GM23338 (cell line): ENCODE data around the gene WWC1. TPM values are rescaled to one million over a fixed set of nuclear protein-coding genes. Genes with fewer than 3 reads are reported as not detected.

ENCODE experiments used
- ATAC-seq: fragments of 200-7000 bp; cut with Tn5 transposase; 3 replicates; pipeline ENCODE4 v1.9.1; 2020
- DNase-seq: peaks from one replicate; pipeline ENCODE4 v3.0.0-alpha.2; 2015; ENCODE audit warnings: low spot score
- H2AFZ ChIP-seq: fragments of 200-600 bp; sonication (generic); 2 replicates; pipeline ENCODE4 v1.8.0; 2016; ENCODE audit warnings: antibody characterized with exemption, mild to moderate bottlenecking, moderate library complexity
- H3F3A ChIP-seq: fragments of 200-600 bp; sonication (generic); replicated peaks from 2 replicates; pipeline ENCODE4 v1.8.0; 2017; ENCODE audit warnings: antibody characterized with exemption, mixed run types, low read depth
- H3K27ac ChIP-seq: fragments of 200-600 bp; sonication (generic); 2 replicates; pipeline ENCODE4 v1.6.1; 2016; ENCODE audit warnings: low read depth
- H3K27me3 ChIP-seq: fragments of 200-600 bp; sonication (generic); 2 replicates; pipeline ENCODE4 v1.8.0; 2016; ENCODE audit warnings: mild to moderate bottlenecking, mixed run types, moderate library complexity; ENCODE audit not compliant: insufficient read depth
- H3K36me3 ChIP-seq: fragments of 200-600 bp; sonication (generic); 2 replicates; pipeline ENCODE4 v1.8.0; 2016; ENCODE audit warnings: mild to moderate bottlenecking; ENCODE audit not compliant: insufficient read depth
- H3K4me1 ChIP-seq: fragments of 200-600 bp; sonication (generic); 2 replicates; pipeline ENCODE4 v1.8.0; 2016; ENCODE audit warnings: mild to moderate bottlenecking, moderate library complexity; ENCODE audit not compliant: insufficient read depth
- H3K4me2 ChIP-seq: fragments of 200-600 bp; sonication (generic); 2 replicates; pipeline ENCODE4 v1.7.1; 2017; ENCODE audit warnings: mixed run types
- H3K4me3 ChIP-seq: fragments of 200-600 bp; sonication (generic); 2 replicates; pipeline ENCODE4 v1.6.1; 2016; ENCODE audit warnings: mixed run types
- H3K79me2 ChIP-seq: fragments of 200-600 bp; sonication (generic); replicated peaks from 2 replicates; pipeline ENCODE4 v1.8.0; 2017; ENCODE audit warnings: mild to moderate bottlenecking; ENCODE audit not compliant: insufficient read depth
- H3K9me2 ChIP-seq: fragments of 200-600 bp; sonication (generic); 2 replicates; pipeline ENCODE4 v1.8.0; 2017; ENCODE audit not compliant: insufficient read depth
- H4K20me1 ChIP-seq: fragments of 200-600 bp; sonication (generic); replicated peaks from 2 replicates; pipeline ENCODE4 v1.8.0; 2017; ENCODE audit warnings: mild to moderate bottlenecking; ENCODE audit not compliant: insufficient read depth
- H3K27ac Mint-ChIP-seq: 2 replicates; pipeline ENCODE4 v1.8.0; 2020; ENCODE audit warnings: inconsistent platforms, mild to moderate bottlenecking, moderate library complexity, mixed read lengths
- H3K27me3 Mint-ChIP-seq: 3 replicates; pipeline ENCODE4 v1.8.0; 2022; ENCODE audit warnings: low read depth, mild to moderate bottlenecking, moderate library complexity, mixed read lengths, inconsistent platforms; ENCODE audit not compliant: insufficient read depth, poor library complexity
- H3K36me3 Mint-ChIP-seq: 3 replicates; pipeline ENCODE4 v1.8.0; 2021; ENCODE audit warnings: low read depth, mild to moderate bottlenecking, inconsistent platforms, moderate library complexity, mixed read lengths
- H3K4me1 Mint-ChIP-seq: 3 replicates; pipeline ENCODE4 v1.8.0; 2020; ENCODE audit warnings: mild to moderate bottlenecking, inconsistent platforms, mixed read lengths
- H3K4me3 Mint-ChIP-seq: 3 replicates; pipeline ENCODE4 v1.8.0; 2021; ENCODE audit warnings: moderate library complexity, mild to moderate bottlenecking, inconsistent platforms, mixed read lengths
- H3K9me3 Mint-ChIP-seq: 3 replicates; pipeline ENCODE4 v1.8.0; 2020; ENCODE audit warnings: moderate library complexity, mild to moderate bottlenecking, inconsistent platforms, mixed read lengths
- CREB1 ChIP-seq: fragments of 250-450 bp; sonication (Bioruptor Pico); IDR thresholded peaks from 2 replicates; pipeline ENCODE4 v1.5.0; 2020; ENCODE audit warnings: low read depth, mild to moderate bottlenecking, moderate library complexity
- EZH2 ChIP-seq: fragments of 200-600 bp; sonication (generic); IDR thresholded peaks from one replicate; pipeline ENCODE4 v1.8.0; 2017; ENCODE audit warnings: antibody characterized with exemption, mild to moderate bottlenecking, low read depth; ENCODE audit not compliant: unreplicated experiment
- EZH2phosphoT487 ChIP-seq: fragments of 200-600 bp; sonication (generic); IDR thresholded peaks from one replicate; pipeline ENCODE4 v1.8.1; 2018; ENCODE audit warnings: antibody characterized with exemption; ENCODE audit not compliant: unreplicated experiment
- NANOG ChIP-seq: IDR thresholded peaks from 2 replicates; pipeline ENCODE4 v1.6.1; 2016; ENCODE audit warnings: antibody characterized with exemption, borderline replicate concordance
- POLR2AphosphoS5 ChIP-seq: IDR thresholded peaks from 2 replicates; pipeline ENCODE4 v1.6.1; 2016; ENCODE audit warnings: antibody characterized with exemption, low read depth
- STAT1 ChIP-seq: IDR thresholded peaks from one replicate; pipeline ENCODE4 v1.6.1; 2016; ENCODE audit warnings: antibody characterized with exemption; ENCODE audit not compliant: unreplicated experiment
- polyA plus RNA-seq: library from polyadenylated mRNA; unstranded; fragments of >200 nt; fragmentation: Nextera tagmentation; extraction: Ambion mirVana; gene quantifications from 2 replicates; pipeline ENCODE4 v1.2.1, GENCODE V29; 2016
- total RNA-seq: library from RNA; depleted of rRNA; stranded (reverse); fragments of >200 nt; shearing (Covaris generic); gene quantifications from 2 replicates; pipeline ENCODE4 v1.2.3, GENCODE V29; 2014
- TF ChIP-seq, protein P1 (sequence below): fragments of 250-450 bp; sonication (Bioruptor Pico); IDR thresholded peaks from 2 replicates; pipeline ENCODE4 v1.5.0; 2020; ENCODE audit warnings: mild to moderate bottlenecking, moderate library complexity

The WWC1 gene
- total and polyA plus RNA-seq, 2 experiments from 2014 or later = 25.4 to 27.8 TPM

DNA sequence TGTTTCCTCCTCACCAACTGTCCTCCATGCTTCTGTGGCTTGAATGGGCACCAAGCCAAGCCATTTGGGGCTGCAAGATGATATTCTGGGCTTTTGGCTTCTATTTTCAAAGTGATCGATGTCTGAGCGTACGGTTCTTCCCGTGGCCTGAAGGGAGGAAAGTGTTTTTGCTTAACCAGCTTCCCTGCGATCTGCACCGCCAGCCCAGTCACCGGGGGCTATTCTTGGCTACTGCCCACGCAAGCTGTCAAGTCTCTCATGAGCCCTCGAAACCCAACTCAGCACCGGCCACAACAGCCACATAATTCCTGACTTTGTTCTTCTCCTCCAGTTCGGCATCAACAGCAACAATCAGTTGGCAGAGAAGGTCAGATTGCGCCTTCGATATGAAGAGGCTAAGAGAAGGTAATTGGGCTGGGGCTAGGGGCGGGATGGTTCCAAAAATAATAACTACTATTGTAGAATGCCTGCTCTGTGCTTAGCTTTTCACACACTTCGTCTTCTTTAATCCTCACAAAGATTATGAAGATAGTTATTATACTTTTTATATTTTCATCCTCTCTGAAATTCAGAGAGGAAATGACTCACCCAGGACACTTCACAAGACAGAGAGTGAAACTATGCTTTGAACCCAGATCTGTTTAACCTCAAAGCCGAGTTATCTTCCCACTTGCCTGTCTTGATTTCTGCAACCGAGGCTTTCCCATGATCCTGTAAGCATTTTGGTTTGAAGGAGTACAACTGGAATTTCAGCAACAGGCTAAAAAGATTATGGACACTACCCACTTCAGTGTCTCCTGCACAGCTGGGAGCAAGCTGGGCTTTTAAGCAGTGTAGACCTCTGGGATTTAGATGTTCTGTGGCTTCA lies 118.4 kb downstream of the WWC1 start (continued):
- TF ChIP-seq, protein P1, sequence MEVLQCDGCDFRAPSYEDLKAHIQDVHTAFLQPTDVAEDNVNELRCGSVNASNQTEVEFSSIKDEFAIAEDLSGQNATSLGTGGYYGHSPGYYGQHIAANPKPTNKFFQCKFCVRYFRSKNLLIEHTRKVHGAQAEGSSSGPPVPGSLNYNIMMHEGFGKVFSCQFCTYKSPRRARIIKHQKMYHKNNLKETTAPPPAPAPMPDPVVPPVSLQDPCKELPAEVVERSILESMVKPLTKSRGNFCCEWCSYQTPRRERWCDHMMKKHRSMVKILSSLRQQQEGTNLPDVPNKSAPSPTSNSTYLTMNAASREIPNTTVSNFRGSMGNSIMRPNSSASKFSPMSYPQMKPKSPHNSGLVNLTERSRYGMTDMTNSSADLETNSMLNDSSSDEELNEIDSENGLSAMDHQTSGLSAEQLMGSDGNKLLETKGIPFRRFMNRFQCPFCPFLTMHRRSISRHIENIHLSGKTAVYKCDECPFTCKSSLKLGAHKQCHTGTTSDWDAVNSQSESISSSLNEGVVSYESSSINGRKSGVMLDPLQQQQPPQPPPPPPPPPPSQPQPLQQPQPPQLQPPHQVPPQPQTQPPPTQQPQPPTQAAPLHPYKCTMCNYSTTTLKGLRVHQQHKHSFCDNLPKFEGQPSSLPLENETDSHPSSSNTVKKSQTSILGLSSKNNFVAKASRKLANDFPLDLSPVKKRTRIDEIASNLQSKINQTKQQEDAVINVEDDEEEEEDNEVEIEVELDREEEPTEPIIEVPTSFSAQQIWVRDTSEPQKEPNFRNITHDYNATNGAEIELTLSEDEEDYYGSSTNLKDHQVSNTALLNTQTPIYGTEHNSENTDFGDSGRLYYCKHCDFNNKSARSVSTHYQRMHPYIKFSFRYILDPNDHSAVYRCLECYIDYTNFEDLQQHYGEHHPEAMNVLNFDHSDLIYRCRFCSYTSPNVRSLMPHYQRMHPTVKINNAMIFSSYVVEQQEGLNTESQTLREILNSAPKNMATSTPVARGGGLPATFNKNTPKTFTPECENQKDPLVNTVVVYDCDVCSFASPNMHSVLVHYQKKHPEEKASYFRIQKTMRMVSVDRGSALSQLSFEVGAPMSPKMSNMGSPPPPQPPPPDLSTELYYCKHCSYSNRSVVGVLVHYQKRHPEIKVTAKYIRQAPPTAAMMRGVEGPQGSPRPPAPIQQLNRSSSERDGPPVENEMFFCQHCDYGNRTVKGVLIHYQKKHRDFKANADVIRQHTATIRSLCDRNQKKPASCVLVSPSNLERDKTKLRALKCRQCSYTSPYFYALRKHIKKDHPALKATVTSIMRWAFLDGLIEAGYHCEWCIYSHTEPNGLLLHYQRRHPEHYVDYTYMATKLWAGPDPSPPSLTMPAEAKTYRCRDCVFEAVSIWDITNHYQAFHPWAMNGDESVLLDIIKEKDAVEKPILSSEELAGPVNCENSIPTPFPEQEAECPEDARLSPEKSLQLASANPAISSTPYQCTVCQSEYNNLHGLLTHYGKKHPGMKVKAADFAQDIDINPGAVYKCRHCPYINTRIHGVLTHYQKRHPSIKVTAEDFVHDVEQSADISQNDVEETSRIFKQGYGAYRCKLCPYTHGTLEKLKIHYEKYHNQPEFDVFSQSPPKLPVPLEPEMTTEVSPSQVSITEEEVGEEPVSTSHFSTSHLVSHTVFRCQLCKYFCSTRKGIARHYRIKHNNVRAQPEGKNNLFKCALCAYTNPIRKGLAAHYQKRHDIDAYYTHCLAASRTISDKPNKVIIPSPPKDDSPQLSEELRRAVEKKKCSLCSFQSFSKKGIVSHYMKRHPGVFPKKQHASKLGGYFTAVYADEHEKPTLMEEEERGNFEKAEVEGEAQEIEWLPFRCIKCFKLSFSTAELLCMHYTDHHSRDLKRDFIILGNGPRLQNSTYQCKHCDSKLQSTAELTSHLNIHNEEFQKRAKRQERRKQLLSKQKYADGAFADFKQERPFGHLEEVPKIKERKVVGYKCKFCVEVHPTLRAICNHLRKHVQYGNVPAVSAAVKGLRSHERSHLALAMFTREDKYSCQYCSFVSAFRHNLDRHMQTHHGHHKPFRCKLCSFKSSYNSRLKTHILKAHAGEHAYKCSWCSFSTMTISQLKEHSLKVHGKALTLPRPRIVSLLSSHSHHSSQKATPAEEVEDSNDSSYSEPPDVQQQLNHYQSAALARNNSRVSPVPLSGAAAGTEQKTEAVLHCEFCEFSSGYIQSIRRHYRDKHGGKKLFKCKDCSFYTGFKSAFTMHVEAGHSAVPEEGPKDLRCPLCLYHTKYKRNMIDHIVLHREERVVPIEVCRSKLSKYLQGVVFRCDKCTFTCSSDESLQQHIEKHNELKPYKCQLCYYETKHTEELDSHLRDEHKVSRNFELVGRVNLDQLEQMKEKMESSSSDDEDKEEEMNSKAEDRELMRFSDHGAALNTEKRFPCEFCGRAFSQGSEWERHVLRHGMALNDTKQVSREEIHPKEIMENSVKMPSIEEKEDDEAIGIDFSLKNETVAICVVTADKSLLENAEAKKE (CRISPR knock-in tag) = no peak
- TF ChIP-seq CREB1 (CRISPR knock-in tag) (no peak), NANOG (no peak), EZH2phosphoT487 (no peak)

GRCh38 chr5:168411871-168412270 lies 120.4 kb downstream of the WWC1 start:
- no peaks in the 10 kb centered on the region for H3K4me1 Mint-ChIP-seq
- no peaks in the 10 kb centered on the region for H3K4me1 ChIP-seq
- ATAC-seq = no peak
- TF ChIP-seq POLR2AphosphoS5 = no peak
- TF ChIP-seq, protein P1 (CRISPR knock-in tag) = no peak
- no peak for TF ChIP-seq STAT1
- TF ChIP-seq EZH2 = no peak

More at GRCh38 chr5:168411871-168412270, 120.4 kb downstream of the WWC1 start:
- Histone ChIP-seq H3K4me2 (no peak overlapping the region), H3K9me2 (no peaks in the 10 kb centered on the region), H3F3A (no peaks in the 10 kb centered on the region), H3K27me3 (no peaks in the 10 kb centered on the region), H2AFZ (no peak overlapping the region), H3K27ac (no peak overlapping the region), H3K79me2 (no peaks in the 10 kb centered on the region; the same call in 1 of the 2 replicates), H4K20me1 (no peaks in the 10 kb centered on the region), H3K36me3 (peaks cover 6% of the 10 kb centered on the region; the same call in 1 of the 2 replicates), H3K4me3 (no peak overlapping the region)
- Mint-ChIP-seq H3K27ac (no peak overlapping the region), H3K36me3 (peaks cover 31% of the 10 kb centered on the region), H3K4me3 (no peak overlapping the region), H3K9me3 (no peaks in the 10 kb centered on the region), H3K27me3 (peaks cover 4% of the 10 kb centered on the region)
- no peak for DNase-seq
